ENCODE results near the gene CCNF.

The CCNF gene

GRCh38 chr16:2459647-2460390 lies 30.6 kb downstream of the CCNF start, which contains the start of gene TEDC2 (continued):
- TF ChIP-seq ZSCAN30 (tag by site-specific recombination; IDR thresholded peaks at IDR 0.05): 0 out of 2 replicates have a peak, but pooled peaks have one; percentile 18
- TF ChIP-seq ZIC2 (tag by site-specific recombination; IDR thresholded peaks at IDR 0.05): no peak
- TF ChIP-seq SCRT1 (tag by site-specific recombination; IDR thresholded peaks at IDR 0.05; ENCODE audit: borderline replicate concordance): no peak
- TF ChIP-seq ZNF133 (tag by site-specific recombination; IDR thresholded peaks at IDR 0.05): no peak
- no peak for TF ChIP-seq ZNF140 (tag by site-specific recombination; IDR thresholded peaks at IDR 0.05)
- TF ChIP-seq ZNF221 (tag by site-specific recombination; IDR thresholded peaks at IDR 0.05; ENCODE audit: borderline replicate concordance): no peak
- no peak; the same call in 1 of the 2 replicates for TF ChIP-seq KLF17 (tag by site-specific recombination; IDR thresholded peaks at IDR 0.05)
- TF ChIP-seq KLF9 (tag by site-specific recombination; IDR thresholded peaks at IDR 0.05; ENCODE audit: low read depth): peak; percentile 93
- TF ChIP-seq ZNF211 (tag by site-specific recombination; IDR thresholded peaks at IDR 0.05; ENCODE audit: low read depth): no peak
- no peak for TF ChIP-seq ATF2 (tag by site-specific recombination; IDR thresholded peaks at IDR 0.05; ENCODE audit: low read depth)
- no peak for TF ChIP-seq ZNF549 (tag by site-specific recombination; IDR thresholded peaks at IDR 0.05)
- no peak for TF ChIP-seq ZNF791 (tag by site-specific recombination; IDR thresholded peaks at IDR 0.05)
- no peak for TF ChIP-seq ZNF175 (tag by site-specific recombination; IDR thresholded peaks at IDR 0.05)

GRCh38 chr16:2460391-2460713 lies 31.1 kb downstream of the CCNF start:
- Histone ChIP-seq H3K4me3 (ENCODE audit: low read depth, low read length) (peak overlapping the region; percentile 50), H3K4me1 (ENCODE audit: control insufficient read depth, insufficient read depth, low read length) (peaks cover 15% of the 10 kb centered on the region), H3K36me3 (ENCODE audit: control insufficient read depth in 2 of 2, insufficient read depth in 1 of 2, low read length in 2 of 2) (peaks cover 0 to 54% of the 10 kb centered on the region in 2 experiments; a peak in 2 of 3 replicates), H3K27ac (ENCODE audit: extremely low read depth, low read depth, low read length) (peak overlapping the region; percentile 70; the same call in 1 of the 2 replicates), H3K9me3 (ENCODE audit: control insufficient read depth, insufficient read depth, low read depth, low read length) (no peaks in the 10 kb centered on the region)
- TF ChIP-seq ZBTB8A (tag by site-specific recombination; IDR thresholded peaks at IDR 0.05) (peak; percentile 48; the same call in 1 of the 2 replicates), GLIS2 (tag by site-specific recombination; IDR thresholded peaks at IDR 0.05) (peak; percentile 37; the same call in 1 of the 2 replicates), ZBTB26 (tag by site-specific recombination; optimal IDR thresholded peaks at IDR 0.05) (peak; percentile 3), ZFP69B (tag by site-specific recombination; IDR thresholded peaks at IDR 0.05) (peak; percentile 32; the same call in 1 of the 2 replicates), ZNF777 (tag by site-specific recombination; IDR thresholded peaks at IDR 0.05; ENCODE audit: borderline replicate concordance) (0 out of 2 replicates have a peak, but pooled peaks have one; percentile 30), ZNF513 (tag by site-specific recombination; IDR thresholded peaks at IDR 0.05) (0 out of 2 replicates have a peak, but pooled peaks have one; percentile 17), PRDM4 (tag by site-specific recombination; IDR thresholded peaks at IDR 0.05) (no peak), ZNF48 (tag by site-specific recombination; IDR thresholded peaks at IDR 0.05) (no peak)
- CTCF ChIA-PET: interaction anchor here (0.7 kb wide), 1 partner anchor 34 kb away, joined by 3 read pairs; no protein-coding TSS in a partner anchor
- POLR2A ChIA-PET: interaction anchor here (1.0 to 2.4 kb wide), 10 partner anchors 9 to 305 kb away, joined by 3 to 34 read pairs (median 5); partner anchors contain the start of genes AMDHD2, NTN3, TBC1D24 and TRAF7

Data from HEK293 (cell line).